ENCODE measurements around the gene EXOSC7. TPM values are rescaled to one million over a fixed set of nuclear protein-coding genes. Genes with fewer than 3 reads are reported as not detected.

Gene EXOSC7
- total and polyA plus RNA-seq, 9 of the 15 experiments (the other 6 are each of a cell fraction or from before 2014, with no cell fraction given), result 88.5 to 237 (median 112) TPM

- TF ChIP-seq CSDE1 (IDR thresholded peaks at IDR 0.05) (no peak), USF2 (CRISPR knock-in tag; IDR thresholded peaks at IDR 0.05) (no peak), RREB1 (CRISPR knock-in tag; IDR thresholded peaks at IDR 0.05) (peak; percentile 98), RBBP5 (IDR thresholded peaks at IDR 0.05; ENCODE audit: borderline replicate concordance, insufficient read depth, low read length, poor library complexity, severe bottlenecking) (no peak), NONO (IDR thresholded peaks at IDR 0.05; ENCODE audit: low read depth in 2 of 2, low read length in 1 of 2) (no peak), L3MBTL2 (IDR thresholded peaks at IDR 0.05) (no peak), ZNF197 (CRISPR knock-in tag; IDR thresholded peaks at IDR 0.05; ENCODE audit: low read depth) (0 out of 2 replicates have a peak, but pooled peaks have one; percentile 60), PRPF4 (IDR thresholded peaks at IDR 0.05; ENCODE audit: insufficient read depth, low read depth, low read length, poor library complexity, severe bottlenecking) (no peak), ZNF41 (CRISPR knock-in tag; conservative IDR thresholded peaks at IDR 0.05) (peak; percentile 91), SMARCA4 (IDR thresholded peaks at IDR 0.05) (0 out of 2 replicates have a peak, but pooled peaks have one; percentile 8), RNF219 (CRISPR knock-in tag; IDR thresholded peaks at IDR 0.05) (peak; percentile 84), E4F1 (CRISPR knock-in tag; IDR thresholded peaks at IDR 0.05; ENCODE audit: borderline replicate concordance) (peak; percentile 81), JUNB (CRISPR knock-in tag; conservative IDR thresholded peaks at IDR 0.05) (0 out of 2 replicates have a peak, but pooled peaks have one; percentile 23), ZBED1 (IDR thresholded peaks at IDR 0.05) (no peak), TAF15 (IDR thresholded peaks at IDR 0.05; ENCODE audit: low read depth, low read length) (no peak), ASH1L (IDR thresholded peaks at IDR 0.05; ENCODE audit: borderline replicate concordance, low read depth, partially characterized antibody) (no peak)
These were observed 78.3 kb downstream of the EXOSC7 start (continued) for GRCh38 chr3:45054196-45054857.

Data from K562 (cell line).